RWPE2 (cell line): ENCODE measurements around the gene ARHGAP31.

Source experiments
- ATAC-seq: fragments of 200-7000 bp; cut with Tn5 transposase; 3 replicates; pipeline ENCODE4 v1.9.1; 2021; ENCODE audit warnings: low read depth
- DNase-seq: peaks from one replicate; pipeline ENCODE4 v3.0.0-alpha.2; 2020; ENCODE audit warnings: low spot score
- H3K27ac ChIP-seq: fragments of 450-650 bp; 2 replicates; pipeline ENCODE4 v1.5.1; 2017; ENCODE audit warnings: mild to moderate bottlenecking; ENCODE audit not compliant: poor library complexity, severe bottlenecking
- H3K27me3 ChIP-seq: fragments of 250-450 bp; sonication (Bioruptor Pico); 2 replicates; pipeline ENCODE4 v1.5.1; 2021; ENCODE audit warnings: mild to moderate bottlenecking, moderate library complexity; ENCODE audit not compliant: insufficient read depth, poor library complexity, severe bottlenecking
- H3K36me3 ChIP-seq: fragments of 250-450 bp; sonication (Bioruptor Pico); 2 replicates; pipeline ENCODE4 v1.5.1; 2020; ENCODE audit warnings: low read depth, mild to moderate bottlenecking, moderate library complexity
- H3K4me1 ChIP-seq: fragments of 250-450 bp; sonication (Bioruptor Pico); 2 replicates; pipeline ENCODE4 v1.5.1; 2021; ENCODE audit warnings: mild to moderate bottlenecking, moderate library complexity; ENCODE audit not compliant: insufficient read depth, poor library complexity, severe bottlenecking
- H3K4me3 ChIP-seq: fragments of 250-450 bp; sonication (Bioruptor Pico); 2 replicates; pipeline ENCODE4 v1.5.1; 2021; ENCODE audit warnings: mild to moderate bottlenecking, moderate library complexity; ENCODE audit not compliant: severe bottlenecking
- H3K9me3 ChIP-seq: fragments of 250-450 bp; sonication (Bioruptor Pico); 2 replicates; pipeline ENCODE4 v1.5.1; 2021; ENCODE audit warnings: mild to moderate bottlenecking, moderate library complexity; ENCODE audit not compliant: severe bottlenecking
- TF ChIP-seq, protein P1 (sequence below): fragments of 450-650 bp; IDR thresholded peaks from one replicate; pipeline ENCODE4 v1.5.1; 2017; ENCODE audit warnings: mild to moderate bottlenecking, moderate library complexity; ENCODE audit not compliant: poor library complexity, severe bottlenecking

ARHGAP31 gene

GRCh38 chr3:119359476-119360326 lies 65.5 kb downstream of the ARHGAP31 start:
- Histone ChIP-seq H3K27me3 (peaks cover 2% of the 10 kb centered on the region), H3K9me3 (no peaks in the 10 kb centered on the region), H3K27ac (no peak overlapping the region), H3K36me3 (no peaks in the 10 kb centered on the region), H3K4me1 (no peaks in the 10 kb centered on the region), H3K4me3 (no peak overlapping the region)
- DNase-seq (no peak), ATAC-seq (no peak)
- TF ChIP-seq, protein P1, sequence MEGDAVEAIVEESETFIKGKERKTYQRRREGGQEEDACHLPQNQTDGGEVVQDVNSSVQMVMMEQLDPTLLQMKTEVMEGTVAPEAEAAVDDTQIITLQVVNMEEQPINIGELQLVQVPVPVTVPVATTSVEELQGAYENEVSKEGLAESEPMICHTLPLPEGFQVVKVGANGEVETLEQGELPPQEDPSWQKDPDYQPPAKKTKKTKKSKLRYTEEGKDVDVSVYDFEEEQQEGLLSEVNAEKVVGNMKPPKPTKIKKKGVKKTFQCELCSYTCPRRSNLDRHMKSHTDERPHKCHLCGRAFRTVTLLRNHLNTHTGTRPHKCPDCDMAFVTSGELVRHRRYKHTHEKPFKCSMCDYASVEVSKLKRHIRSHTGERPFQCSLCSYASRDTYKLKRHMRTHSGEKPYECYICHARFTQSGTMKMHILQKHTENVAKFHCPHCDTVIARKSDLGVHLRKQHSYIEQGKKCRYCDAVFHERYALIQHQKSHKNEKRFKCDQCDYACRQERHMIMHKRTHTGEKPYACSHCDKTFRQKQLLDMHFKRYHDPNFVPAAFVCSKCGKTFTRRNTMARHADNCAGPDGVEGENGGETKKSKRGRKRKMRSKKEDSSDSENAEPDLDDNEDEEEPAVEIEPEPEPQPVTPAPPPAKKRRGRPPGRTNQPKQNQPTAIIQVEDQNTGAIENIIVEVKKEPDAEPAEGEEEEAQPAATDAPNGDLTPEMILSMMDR, result no peak

- TF ChIP-seq, protein P1, result no peak
Measured at GRCh38 chr3:119360736-119361462, 66.7 kb downstream of the ARHGAP31 start.

DNA sequence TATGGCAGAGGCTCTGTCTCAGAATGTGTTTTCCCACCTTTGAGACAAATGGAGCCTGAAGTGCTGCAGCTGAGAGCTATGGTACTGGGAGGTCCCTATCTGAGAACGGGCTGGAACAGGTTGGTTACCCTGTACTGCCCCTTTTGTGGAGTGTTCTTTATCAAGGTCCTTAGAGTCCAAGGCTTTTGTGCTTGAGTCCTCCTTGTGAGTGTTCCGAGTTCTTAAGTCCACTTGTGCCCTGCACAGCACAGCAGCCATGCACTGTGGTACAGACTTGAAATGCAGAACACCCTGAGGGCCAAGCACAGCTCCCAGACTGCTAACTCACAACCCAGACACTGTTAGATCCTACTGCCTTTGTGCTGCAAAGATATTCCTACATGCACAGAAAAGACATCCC lies 67.8 kb downstream of the ARHGAP31 start:
- H3K4me3 ChIP-seq, result no peak overlapping the region
- DNase-seq (no peak), ATAC-seq (no peak)
- no peaks in the 10 kb centered on the region for H3K36me3 ChIP-seq
- H3K27ac ChIP-seq, result no peak overlapping the region
- no peaks in the 10 kb centered on the region for H3K9me3 ChIP-seq
- H3K27me3 ChIP-seq, result peaks cover 2% of the 10 kb centered on the region
- no peaks in the 10 kb centered on the region for H3K4me1 ChIP-seq
- TF ChIP-seq, protein P1, result no peak

More at GRCh38 chr3:119360736-119361462, 66.7 kb downstream of the ARHGAP31 start:
- ATAC-seq (no peak), DNase-seq (no peak)
- peaks cover 2% of the 10 kb centered on the region for H3K27me3 ChIP-seq
- no peak overlapping the region for H3K4me3 ChIP-seq
- H3K27ac ChIP-seq, result no peak overlapping the region
- no peaks in the 10 kb centered on the region for H3K4me1 ChIP-seq
- no peaks in the 10 kb centered on the region for H3K36me3 ChIP-seq
- H3K9me3 ChIP-seq, result no peaks in the 10 kb centered on the region

- DNase-seq, result no peak
- Histone ChIP-seq H3K36me3 (no peaks in the 10 kb centered on the region), H3K4me1 (no peaks in the 10 kb centered on the region), H3K27me3 (peaks cover 2% of the 10 kb centered on the region), H3K9me3 (no peaks in the 10 kb centered on the region), H3K4me3 (no peak overlapping the region), H3K27ac (no peak overlapping the region)
- TF ChIP-seq, protein P1, result no peak
- no peak for ATAC-seq
Measured at GRCh38 chr3:119362940-119363725, 69.0 kb downstream of the ARHGAP31 start.
